ENCODE measurements around the gene PPP1R14C. TPM values are rescaled to one million over a fixed set of nuclear protein-coding genes. Genes with fewer than 3 reads are reported as not detected.

The PPP1R14C gene
- total RNA-seq, 2 donors from 2014 or later = 0.95 to 1.3 TPM

DNA sequence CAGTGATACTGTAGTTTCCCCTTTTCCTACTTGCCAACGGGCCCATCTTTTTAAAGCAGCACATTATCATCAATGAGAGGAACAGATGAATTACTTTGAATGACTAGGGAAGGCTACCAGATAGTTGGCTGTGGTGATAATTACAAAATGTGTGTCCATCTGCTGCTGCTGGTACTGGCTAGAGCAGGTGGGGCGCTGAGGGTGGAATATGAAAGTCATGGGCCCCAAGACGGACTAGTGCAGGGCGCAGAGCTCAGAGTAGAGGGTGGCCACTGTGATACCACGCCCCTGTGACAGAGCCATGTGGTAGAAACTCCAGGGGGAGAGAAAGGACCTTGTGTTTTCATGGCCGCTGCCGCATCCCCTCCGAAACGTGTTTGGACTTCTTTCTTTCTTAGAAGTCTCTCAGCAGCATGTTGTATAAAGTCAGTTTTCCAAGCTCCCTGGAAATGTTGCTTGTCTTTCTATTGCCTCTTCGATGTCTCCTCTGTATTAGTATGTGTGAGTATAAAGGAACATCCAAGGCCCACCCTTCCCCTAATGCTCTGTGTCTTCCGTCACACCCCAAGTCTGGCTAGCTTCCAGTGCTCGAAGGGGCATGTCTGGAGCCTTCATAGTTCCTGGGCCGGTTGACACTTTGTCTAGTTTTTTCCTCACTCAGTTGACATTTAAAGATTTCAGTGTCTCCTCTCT lies 88.1 kb downstream of the PPP1R14C start:
- no peaks in the 10 kb centered on the region for H3K27me3 ChIP-seq (replicated peaks; ENCODE audit: insufficient read depth)
- no peak overlapping the region for H3K27ac ChIP-seq
- no peaks in the 10 kb centered on the region for H3K36me3 ChIP-seq
- TF ChIP-seq, protein P1, sequence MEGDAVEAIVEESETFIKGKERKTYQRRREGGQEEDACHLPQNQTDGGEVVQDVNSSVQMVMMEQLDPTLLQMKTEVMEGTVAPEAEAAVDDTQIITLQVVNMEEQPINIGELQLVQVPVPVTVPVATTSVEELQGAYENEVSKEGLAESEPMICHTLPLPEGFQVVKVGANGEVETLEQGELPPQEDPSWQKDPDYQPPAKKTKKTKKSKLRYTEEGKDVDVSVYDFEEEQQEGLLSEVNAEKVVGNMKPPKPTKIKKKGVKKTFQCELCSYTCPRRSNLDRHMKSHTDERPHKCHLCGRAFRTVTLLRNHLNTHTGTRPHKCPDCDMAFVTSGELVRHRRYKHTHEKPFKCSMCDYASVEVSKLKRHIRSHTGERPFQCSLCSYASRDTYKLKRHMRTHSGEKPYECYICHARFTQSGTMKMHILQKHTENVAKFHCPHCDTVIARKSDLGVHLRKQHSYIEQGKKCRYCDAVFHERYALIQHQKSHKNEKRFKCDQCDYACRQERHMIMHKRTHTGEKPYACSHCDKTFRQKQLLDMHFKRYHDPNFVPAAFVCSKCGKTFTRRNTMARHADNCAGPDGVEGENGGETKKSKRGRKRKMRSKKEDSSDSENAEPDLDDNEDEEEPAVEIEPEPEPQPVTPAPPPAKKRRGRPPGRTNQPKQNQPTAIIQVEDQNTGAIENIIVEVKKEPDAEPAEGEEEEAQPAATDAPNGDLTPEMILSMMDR (IDR thresholded peaks at IDR 0.05) = no peak
- H3K4me3 ChIP-seq = no peak overlapping the region
- no peaks in the 10 kb centered on the region for H3K4me1 ChIP-seq (ENCODE audit: control insufficient read depth in 1 of 2, low read depth in 2 of 2)
- DNase-seq (ENCODE audit: low spot score) = no peak
- no peaks in the 10 kb centered on the region for H3K9me3 ChIP-seq
- ATAC-seq (ENCODE audit: insufficient number of reproducible peaks, low FRiP score, low read depth) = no peak

DNA sequence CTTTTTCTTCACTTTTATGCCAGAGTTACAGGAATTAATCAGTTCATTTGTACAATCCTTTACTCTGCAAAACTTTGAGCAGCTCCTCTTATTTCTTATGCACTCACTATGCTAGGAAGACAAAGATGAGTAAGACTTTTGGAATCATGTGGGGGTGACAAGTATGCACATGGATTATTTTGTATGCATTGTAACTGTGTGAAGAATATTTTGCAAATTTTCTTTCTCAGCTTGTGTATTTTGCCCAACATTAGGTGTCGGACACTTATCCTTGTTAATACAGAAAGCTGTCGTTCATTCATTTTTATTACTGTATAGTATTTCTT lies 88.6 kb downstream of the PPP1R14C start:
- no peaks in the 10 kb centered on the region for H3K27me3 ChIP-seq (replicated peaks; ENCODE audit: insufficient read depth)
- no peak for DNase-seq (ENCODE audit: low spot score)
- no peaks in the 10 kb centered on the region for H3K36me3 ChIP-seq
- no peaks in the 10 kb centered on the region for H3K9me3 ChIP-seq
- TF ChIP-seq, protein P1 (IDR thresholded peaks at IDR 0.05) = no peak
- ATAC-seq (ENCODE audit: insufficient number of reproducible peaks, low FRiP score, low read depth) = no peak
- no peak overlapping the region for H3K27ac ChIP-seq
- no peak overlapping the region for H3K4me3 ChIP-seq
- H3K4me1 ChIP-seq (ENCODE audit: control insufficient read depth in 1 of 2, low read depth in 2 of 2) = no peaks in the 10 kb centered on the region

DNA sequence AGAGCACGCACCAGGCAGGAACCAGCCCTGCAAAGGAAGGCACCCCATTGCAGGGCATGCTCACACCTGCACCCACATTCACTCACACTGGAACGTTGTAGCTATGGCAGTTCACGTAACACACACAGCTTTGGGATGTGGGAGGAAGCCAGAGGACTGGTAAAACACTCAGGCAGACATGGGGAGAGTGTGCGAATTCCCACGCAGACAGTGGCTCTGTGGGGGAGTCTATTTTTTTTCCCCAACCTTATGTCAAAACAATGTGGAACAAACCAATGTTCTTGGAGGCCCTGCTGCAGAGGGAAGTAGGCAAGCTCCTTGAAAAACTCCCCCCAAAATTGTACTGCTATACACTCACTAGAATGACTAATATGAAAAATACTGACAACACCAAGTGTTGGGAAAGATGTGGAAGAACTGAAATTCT lies 91.0 kb downstream of the PPP1R14C start:
- H3K27ac ChIP-seq = no peak overlapping the region
- no peaks in the 10 kb centered on the region for H3K9me3 ChIP-seq
- no peaks in the 10 kb centered on the region for H3K27me3 ChIP-seq (replicated peaks; ENCODE audit: insufficient read depth)
- no peak overlapping the region for H3K4me3 ChIP-seq
- peaks cover 3 to 12% of the 10 kb centered on the region in 2 donors for H3K4me1 ChIP-seq (ENCODE audit: control insufficient read depth in 1 of 2, low read depth in 2 of 2)
- no peaks in the 10 kb centered on the region for H3K36me3 ChIP-seq
- DNase-seq (ENCODE audit: low spot score) (no peak), ATAC-seq (ENCODE audit: insufficient number of reproducible peaks, low FRiP score, low read depth) (no peak)
- TF ChIP-seq, protein P1 (IDR thresholded peaks at IDR 0.05) = no peak

DNA sequence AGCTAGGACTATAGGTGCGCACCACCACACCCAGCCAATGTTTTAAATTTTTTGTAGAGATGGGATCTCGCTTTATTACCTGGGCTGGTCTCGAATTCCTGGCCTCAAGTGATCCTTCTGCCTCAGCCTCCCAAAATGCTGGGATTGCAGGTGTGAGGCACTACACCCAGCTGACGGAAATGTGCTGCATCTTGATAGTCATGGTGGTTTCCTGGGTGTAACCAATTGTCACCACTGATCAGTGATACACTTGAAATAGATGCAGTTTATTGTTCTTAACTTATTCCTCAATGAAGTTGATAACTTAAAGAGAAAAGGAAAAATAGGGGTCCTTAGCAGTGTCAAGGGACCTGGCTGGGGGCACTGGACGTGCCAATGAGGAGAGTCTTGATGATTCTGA lies 92.4 kb downstream of the PPP1R14C start:
- Histone ChIP-seq H3K4me3 (no peak overlapping the region), H3K27ac (no peak overlapping the region), H3K27me3 (replicated peaks; ENCODE audit: insufficient read depth) (no peaks in the 10 kb centered on the region), H3K36me3 (no peaks in the 10 kb centered on the region), H3K9me3 (no peaks in the 10 kb centered on the region), H3K4me1 (ENCODE audit: control insufficient read depth in 1 of 2, low read depth in 2 of 2) (peaks cover 3 to 12% of the 10 kb centered on the region in 2 donors)
- ATAC-seq (ENCODE audit: insufficient number of reproducible peaks, low FRiP score, low read depth) = no peak
- TF ChIP-seq, protein P1 (IDR thresholded peaks at IDR 0.05) = no peak
- DNase-seq (ENCODE audit: low spot score) = no peak

DNA sequence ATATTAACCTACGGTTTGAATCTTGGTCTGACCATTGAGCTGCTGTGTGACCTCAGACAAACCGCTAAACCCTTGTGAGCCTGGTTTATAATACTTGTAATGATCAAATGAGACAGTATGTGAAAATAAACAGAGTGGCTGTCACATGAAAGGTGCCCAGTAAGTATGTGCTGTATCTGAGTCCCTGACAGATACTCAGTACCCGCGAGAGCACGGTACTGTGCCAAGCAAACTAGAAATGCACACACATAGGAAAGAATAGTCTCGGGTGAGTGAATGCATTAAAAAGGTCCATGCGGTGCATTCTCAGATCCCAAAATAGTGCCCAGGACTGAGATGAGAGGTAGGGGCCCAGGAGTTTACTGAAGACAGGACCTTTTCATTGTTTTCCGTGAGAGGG lies 93.3 kb downstream of the PPP1R14C start:
- ATAC-seq (ENCODE audit: insufficient number of reproducible peaks, low FRiP score, low read depth) (no peak), DNase-seq (ENCODE audit: low spot score) (no peak)
- Histone ChIP-seq H3K4me3 (no peak overlapping the region), H3K27ac (no peak overlapping the region), H3K27me3 (replicated peaks; ENCODE audit: insufficient read depth) (no peaks in the 10 kb centered on the region), H3K36me3 (no peaks in the 10 kb centered on the region), H3K4me1 (ENCODE audit: control insufficient read depth in 1 of 2, low read depth in 2 of 2) (peaks cover 3 to 12% of the 10 kb centered on the region in 2 donors), H3K9me3 (no peaks in the 10 kb centered on the region)
- TF ChIP-seq, protein P1 (IDR thresholded peaks at IDR 0.05) = no peak

Measured in thoracic aorta (tissue), 2 donors.